HEK293 (cell line): ENCODE results near the gene ZNF641.

Experiments used
- CTCF ChIP-seq: fragments of 450-650 bp; formaldehyde crosslinking; IDR thresholded peaks from 2 replicates; pipeline ENCODE4 v1.5.1; 2016; ENCODE audit warnings: missing biosample characterization, missing genetic modification characterization
- FEZF1 ChIP-seq: fragments of 450-650 bp; formaldehyde crosslinking; IDR thresholded peaks from 2 replicates; pipeline ENCODE4 v1.5.1; 2016; ENCODE audit warnings: missing biosample characterization, missing genetic modification characterization
- GLIS2 ChIP-seq: fragments of 450-650 bp; formaldehyde crosslinking; IDR thresholded peaks from 2 replicates; pipeline ENCODE4 v1.5.1; 2016; ENCODE audit warnings: missing biosample characterization, missing genetic modification characterization
- REST ChIP-seq: fragments of 450-650 bp; formaldehyde crosslinking; IDR thresholded peaks from 2 replicates; pipeline ENCODE4 v1.5.1; 2016; ENCODE audit warnings: missing biosample characterization, missing genetic modification characterization
- TSHZ1 ChIP-seq: fragments of 450-650 bp; formaldehyde crosslinking; IDR thresholded peaks from 2 replicates; pipeline ENCODE4 v1.5.1; 2016; ENCODE audit warnings: missing biosample characterization, missing genetic modification characterization, borderline replicate concordance
- ZBTB17 ChIP-seq: fragments of 450-650 bp; formaldehyde crosslinking; IDR thresholded peaks from 2 replicates; pipeline ENCODE4 v1.5.1; 2016; ENCODE audit warnings: missing biosample characterization, missing genetic modification characterization
- ZIC2 ChIP-seq: fragments of 450-650 bp; formaldehyde crosslinking; IDR thresholded peaks from 2 replicates; pipeline ENCODE4 v1.5.1; 2016; ENCODE audit warnings: missing biosample characterization, missing genetic modification characterization
- ZNF2 ChIP-seq: fragments of 450-650 bp; formaldehyde crosslinking; IDR thresholded peaks from 2 replicates; pipeline ENCODE4 v1.5.1; 2016; ENCODE audit warnings: missing biosample characterization, missing genetic modification characterization
- ZNF362 ChIP-seq: fragments of 450-650 bp; formaldehyde crosslinking; IDR thresholded peaks from 2 replicates; pipeline ENCODE4 v1.5.1; 2016; ENCODE audit warnings: missing biosample characterization, missing genetic modification characterization
- ZNF501 ChIP-seq: fragments of 450-650 bp; formaldehyde crosslinking; IDR thresholded peaks from 2 replicates; pipeline ENCODE4 v1.5.1; 2016; ENCODE audit warnings: missing biosample characterization, missing genetic modification characterization
- ZNF510 ChIP-seq: fragments of 450-650 bp; formaldehyde crosslinking; IDR thresholded peaks from 2 replicates; pipeline ENCODE4 v1.5.1; 2018; ENCODE audit warnings: mild to moderate bottlenecking, missing genetic modification characterization, missing biosample characterization; ENCODE audit not compliant: insufficient replicate concordance
- ZNF548 ChIP-seq: fragments of 450-650 bp; formaldehyde crosslinking; IDR thresholded peaks from 2 replicates; pipeline ENCODE4 v1.5.1; 2016; ENCODE audit warnings: missing biosample characterization, missing genetic modification characterization

GRCh38 chr12:48366131-48366530 is 15.4 kb upstream of the ZNF641 start:
- TF ChIP-seq CTCF (tag by site-specific recombination) (no peak), ZBTB17 (tag by site-specific recombination) (no peak), ZNF501 (tag by site-specific recombination) (no peak), ZNF548 (tag by site-specific recombination) (no peak), ZIC2 (no peak), ZNF510 (no peak), ZNF2 (no peak), ZNF362 (tag by site-specific recombination) (no peak), GLIS2 (tag by site-specific recombination) (no peak), REST (tag by site-specific recombination) (no peak), FEZF1 (tag by site-specific recombination) (no peak), TSHZ1 (tag by site-specific recombination) (no peak)
